IPS-NIHi7 (cell line): ENCODE data around the gene C1orf35.

Experiments used
- DNase-seq: peaks from one replicate; pipeline ENCODE4 v3.0.0; 2012; ENCODE audit warnings: mixed read lengths; ENCODE audit errors: extremely low spot score

C1orf35 gene

DNA sequence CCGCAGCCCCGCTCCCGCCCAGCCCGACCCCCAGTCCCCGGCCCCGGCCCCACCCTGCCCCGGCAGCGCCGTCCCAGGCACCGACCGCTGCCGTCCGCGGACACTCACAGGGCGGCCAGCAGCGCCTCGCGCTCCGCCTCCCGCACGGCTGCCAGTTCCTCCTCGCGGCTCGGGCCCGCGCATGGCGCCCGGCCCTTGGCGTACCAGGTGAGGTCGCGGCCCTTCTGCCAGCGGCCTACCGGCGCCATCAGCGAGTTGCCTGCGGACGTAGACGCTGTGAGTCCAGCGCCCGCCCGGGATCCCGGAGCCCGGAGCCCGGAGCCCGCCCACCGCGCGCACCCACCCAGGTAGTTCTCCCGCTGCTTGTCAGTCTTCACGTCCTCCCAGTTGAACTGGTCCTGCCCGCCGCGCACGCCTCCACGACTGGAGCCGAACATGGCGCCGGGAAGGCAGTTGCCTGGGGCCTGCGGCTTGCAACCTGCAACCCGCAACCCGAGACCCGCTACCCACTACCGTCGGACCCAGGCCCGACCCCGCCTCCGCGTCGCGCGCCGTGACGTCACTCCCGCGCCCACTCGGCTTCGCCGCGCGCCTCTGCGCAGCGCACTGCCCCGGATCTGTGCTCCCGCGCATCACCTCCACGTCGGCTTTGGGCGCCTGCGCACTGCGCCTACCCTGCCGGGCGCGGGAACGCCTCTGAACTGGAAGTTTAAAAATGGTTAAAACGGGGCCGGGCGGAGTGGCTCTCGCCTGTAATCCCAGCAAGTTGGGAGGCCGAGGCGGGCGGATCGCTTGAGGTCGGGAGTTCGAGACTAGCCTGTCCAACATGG is at the start of gene C1orf35:
C1orf35 (minus strand) TSS at position 535 of the 830 bp plus-strand sequence; CDS start at position 437, 98 bp downstream.
- peak; percentile 98 for DNase-seq

- no peak for DNase-seq
These were observed 49.8 kb upstream of the C1orf35 start for GRCh38 chr1:228152918-228153258.

- no peak for DNase-seq
These were observed 49.2 kb upstream of the C1orf35 start for GRCh38 chr1:228152097-228152917.

- no peak for DNase-seq
These were observed 48.2 kb upstream of the C1orf35 start for GRCh38 chr1:228151180-228151925.

GRCh38 chr1:228150461-228151179 is 47.5 kb upstream of the C1orf35 start:
- no peak for DNase-seq

DNA sequence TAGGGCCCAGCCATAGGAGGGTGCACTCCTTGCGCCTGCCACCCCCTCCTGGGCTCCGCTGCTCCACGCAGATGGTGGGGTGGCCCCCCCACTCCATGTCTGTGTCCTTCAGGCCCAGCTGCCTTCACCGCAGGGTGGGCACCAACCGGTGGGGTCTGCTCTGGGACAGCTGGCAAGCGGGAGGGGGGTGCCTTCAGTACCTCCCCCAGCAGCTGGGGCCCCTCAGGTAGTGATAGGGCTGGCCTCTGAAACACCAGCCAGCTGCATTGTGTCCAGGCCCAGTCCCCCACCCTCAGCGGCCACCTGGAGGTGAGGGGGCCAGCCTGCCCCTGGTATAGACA is 47.0 kb upstream of the C1orf35 start:
- DNase-seq: no peak

DNA sequence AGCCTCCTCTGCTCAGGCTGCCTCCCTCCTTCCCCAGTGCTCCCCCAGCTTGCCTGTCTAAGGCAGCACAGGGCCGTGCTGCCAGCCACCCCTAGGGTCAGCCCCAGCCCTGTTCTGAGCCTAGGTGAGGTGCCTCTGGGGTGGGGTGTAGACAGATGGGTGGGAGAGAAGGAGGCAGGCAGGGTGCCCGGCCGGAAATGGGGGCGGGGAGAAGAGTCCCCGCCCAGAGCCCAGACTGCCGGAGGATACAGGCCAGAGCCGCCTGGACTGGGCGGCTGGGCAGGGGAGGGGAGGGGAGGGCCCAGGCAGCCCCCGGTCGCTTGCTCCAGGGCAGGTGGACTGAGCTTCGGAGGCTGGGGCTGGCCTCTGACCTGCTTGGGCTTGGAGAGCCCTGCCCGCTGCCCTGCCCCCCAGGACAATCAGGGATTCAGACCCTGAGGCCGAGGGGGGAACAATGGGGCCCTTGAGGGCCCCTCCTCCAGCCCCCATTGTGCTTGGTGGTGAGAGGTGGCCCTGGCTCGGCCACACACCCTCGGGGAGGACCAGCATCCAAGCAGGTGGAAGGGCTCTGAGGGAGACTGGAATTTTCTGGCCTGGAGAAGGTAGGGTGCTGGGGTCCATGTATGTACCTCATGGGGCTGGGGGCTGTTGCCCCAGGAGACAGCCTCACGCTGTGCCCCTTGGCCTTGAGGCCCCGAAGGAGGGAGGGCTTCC is 46.4 kb upstream of the C1orf35 start, which contains the start of gene GJC2:
GJC2 (plus strand) TSS at position 525 of the 714 bp plus-strand sequence. CDS start 7,829 bp downstream, outside the sequence.
- DNase-seq: peak; percentile 72

DNA sequence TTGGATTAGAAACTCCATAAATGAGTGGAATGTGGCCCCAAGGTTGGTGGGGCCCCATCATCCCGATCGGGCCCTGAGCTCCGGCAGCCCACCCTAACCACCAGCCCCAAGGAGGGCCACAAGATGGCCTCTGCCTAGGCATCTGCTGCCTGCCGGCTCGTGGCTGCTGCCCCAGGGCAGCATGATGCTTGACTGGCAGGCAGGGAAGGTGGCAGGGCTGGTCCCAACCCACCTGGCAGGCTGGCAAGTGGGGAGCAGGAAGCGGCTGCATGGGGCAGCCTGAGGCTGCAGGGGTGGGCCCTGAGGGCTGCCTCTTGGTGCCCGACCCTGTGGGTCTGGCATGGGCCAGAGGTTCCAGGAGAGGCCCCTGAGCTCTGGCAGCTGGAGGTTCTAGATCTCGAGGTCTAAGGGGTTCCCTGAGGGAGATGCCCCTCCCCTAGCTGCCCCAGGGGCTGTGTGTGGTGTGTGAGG is 45.8 kb upstream of the C1orf35 start:
- DNase-seq: no peak

GRCh38 chr1:228148196-228148861 is 45.2 kb upstream of the C1orf35 start:
- no peak for DNase-seq

DNA sequence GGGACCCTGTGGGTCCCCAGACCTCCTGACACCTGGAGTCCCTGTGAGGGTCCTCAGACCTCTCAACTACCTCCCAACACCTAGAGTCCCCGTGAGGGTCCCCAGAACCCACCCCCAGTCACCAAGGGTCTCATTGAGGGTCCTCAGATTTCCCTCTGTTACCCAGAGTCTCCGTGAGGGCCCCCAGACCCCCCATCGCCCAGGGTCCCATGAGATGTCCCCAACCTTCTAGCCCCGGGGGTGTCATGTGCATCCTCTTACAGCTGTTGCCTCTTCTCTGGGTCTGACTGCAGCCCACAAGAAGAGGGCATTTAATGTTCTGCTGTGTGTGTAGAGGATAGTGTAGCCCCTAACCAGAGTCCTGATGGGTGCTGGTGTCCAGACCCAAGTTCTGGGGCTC is 44.6 kb upstream of the C1orf35 start:
- DNase-seq: no peak

DNA sequence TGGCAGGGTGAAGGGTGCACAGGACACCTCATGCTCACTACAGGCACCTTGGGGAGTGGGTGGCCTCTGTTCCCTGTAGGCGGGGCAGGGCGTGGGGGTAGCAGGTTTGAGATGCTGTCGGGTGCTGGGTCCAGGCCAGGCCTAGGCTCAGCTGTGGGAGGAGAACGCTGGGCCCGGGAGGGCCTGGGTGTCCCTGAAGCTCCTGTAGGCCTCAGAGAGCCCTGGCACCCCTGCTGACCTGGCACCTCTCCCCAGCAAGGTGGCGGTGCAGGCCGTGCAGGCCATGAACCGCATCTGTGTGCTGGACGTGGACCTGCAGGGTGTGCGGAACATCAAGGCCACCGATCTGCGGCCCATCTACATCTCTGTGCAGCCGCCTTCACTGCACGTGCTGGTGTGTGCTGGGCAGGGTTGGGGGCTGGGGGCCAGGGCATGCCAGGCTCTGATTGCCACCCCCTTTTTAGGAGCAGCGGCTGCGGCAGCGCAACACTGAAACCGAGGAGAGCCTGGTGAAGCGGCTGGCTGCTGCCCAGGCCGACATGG is 44.1 kb upstream of the C1orf35 start:
- DNase-seq: no peak

- DNase-seq: no peak
These were observed 43.5 kb upstream of the C1orf35 start for GRCh38 chr1:228146417-228147150.

- no peak for DNase-seq
These were observed 42.6 kb upstream of the C1orf35 start for GRCh38 chr1:228145463-228146416.

GRCh38 chr1:228144993-228145343 is 41.8 kb upstream of the C1orf35 start:
- no peak for DNase-seq

DNA sequence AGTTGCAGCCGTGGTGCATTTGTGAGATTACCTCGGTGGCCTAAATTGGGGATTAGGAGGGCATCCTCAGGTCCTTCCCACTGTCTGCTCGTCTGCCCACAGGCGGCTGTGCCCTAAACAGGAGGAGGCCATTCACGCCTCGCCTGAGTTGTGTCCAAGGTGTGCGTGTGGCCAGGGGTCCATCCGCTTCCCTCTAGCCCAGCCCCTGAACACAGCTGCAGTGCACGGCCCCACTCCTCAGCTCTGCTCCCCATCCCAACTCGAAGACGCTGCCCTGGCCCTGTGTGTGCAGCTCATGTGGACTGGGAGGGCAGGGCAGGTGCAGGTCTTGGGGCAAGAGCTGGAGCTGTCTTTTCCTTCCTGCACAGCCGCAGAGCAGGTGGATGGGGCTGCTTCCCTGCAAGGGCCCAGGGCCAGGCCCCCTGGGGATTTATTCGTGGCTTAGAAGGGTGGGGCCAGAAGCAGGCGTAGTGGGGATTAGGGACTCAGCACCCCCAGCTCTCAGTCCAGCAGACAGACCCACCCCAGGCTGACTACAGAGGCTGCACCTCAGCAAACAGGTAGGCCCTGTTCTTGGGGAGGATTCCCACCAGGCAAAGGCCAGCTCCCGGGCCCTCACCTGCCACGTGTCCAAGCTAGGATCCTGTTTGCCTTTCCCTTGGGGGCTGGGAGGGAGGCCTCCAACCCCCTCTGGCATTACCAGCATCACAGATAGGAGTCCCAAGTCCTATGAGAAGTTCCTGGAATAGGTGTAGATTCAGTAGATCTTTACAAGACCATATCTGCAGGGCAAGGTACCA is 41.3 kb upstream of the C1orf35 start:
- DNase-seq: no peak

DNA sequence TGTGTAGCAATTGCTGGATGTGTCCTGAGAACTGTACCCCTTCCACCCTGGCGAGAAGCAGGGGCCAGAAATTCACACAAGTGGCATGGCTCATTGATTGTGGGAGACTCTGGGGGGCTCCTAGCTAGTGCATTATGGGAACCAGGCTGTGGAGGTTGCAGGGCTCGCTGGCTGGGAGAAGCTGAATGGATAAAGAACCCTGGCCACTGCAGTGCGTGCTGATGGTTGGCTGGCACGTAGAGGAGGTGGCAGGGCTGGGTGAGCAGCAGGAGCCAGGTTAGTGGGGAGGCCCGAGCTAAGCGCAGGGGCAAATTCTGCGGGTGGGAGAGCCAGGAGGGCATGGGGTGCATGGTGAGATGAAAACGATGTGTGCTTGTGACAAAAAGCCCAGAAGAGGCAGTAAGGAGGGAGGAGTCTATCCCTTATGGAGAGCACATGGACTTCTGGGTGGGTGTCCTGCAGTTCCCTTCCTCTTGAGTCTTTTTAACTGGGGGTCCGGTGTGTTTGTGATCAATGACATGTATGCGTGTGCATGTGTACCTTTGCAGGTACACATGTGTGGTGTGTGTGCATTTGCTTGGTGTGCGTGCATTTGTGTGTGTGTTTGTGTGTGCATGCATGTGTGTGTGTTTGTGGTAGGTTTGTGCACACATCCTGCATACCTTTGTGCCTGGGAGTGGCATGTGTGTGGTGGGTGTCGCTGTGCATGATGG is 40.5 kb upstream of the C1orf35 start:
- DNase-seq: no peak

DNA sequence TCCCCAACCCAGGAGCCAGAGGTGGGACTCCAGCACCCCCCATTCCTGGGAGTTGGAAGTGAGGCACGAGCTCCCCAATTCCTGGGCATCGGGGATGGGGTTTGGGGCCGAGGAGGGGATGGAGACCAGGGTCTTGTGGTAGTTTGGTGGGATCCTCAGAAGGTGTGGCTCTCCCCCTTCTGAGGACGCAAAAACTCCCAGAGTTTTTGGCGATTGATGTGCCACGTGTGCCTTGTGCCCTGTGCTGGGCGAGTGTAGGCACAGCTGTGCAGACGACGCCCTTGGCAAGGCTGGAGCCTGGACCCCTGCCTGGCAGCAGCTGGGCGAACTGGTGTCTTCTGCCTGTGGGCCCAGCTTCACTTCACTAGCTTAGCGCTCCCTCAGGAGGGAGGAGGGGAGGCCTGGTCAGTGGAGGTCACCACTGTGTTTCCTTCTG is 39.6 kb upstream of the C1orf35 start:
- no peak for DNase-seq
